A172 (cell line): ENCODE results near the gene CCNG2. TPM values are rescaled to one million over a fixed set of nuclear protein-coding genes. Genes with fewer than 3 reads are reported as not detected.
A peak's percentile ranks its signal among the peaks of the same experiment; 100 is the strongest.
"Not testable (repeated sequence)": the region's sequence is repeated elsewhere in the genome, so short reads cannot be mapped to it uniquely, and the experiment has no call there.

Source experiments
- DNase-seq: peaks from one replicate; pipeline ENCODE4 v3.0.0-alpha.2; 2015; ENCODE audit warnings: low spot score
- total RNA-seq: library from RNA; depleted of rRNA; stranded (reverse); fragments of >200 nt; shearing (Covaris generic); gene quantifications from 2 replicates; pipeline ENCODE4 v1.2.3, GENCODE V29; 2014; rRNA removed

CCNG2 gene, protein sequence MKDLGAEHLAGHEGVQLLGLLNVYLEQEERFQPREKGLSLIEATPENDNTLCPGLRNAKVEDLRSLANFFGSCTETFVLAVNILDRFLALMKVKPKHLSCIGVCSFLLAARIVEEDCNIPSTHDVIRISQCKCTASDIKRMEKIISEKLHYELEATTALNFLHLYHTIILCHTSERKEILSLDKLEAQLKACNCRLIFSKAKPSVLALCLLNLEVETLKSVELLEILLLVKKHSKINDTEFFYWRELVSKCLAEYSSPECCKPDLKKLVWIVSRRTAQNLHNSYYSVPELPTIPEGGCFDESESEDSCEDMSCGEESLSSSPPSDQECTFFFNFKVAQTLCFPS
- 5.2 and 7.3 TPM in 2 replicates for total RNA-seq

DNA sequence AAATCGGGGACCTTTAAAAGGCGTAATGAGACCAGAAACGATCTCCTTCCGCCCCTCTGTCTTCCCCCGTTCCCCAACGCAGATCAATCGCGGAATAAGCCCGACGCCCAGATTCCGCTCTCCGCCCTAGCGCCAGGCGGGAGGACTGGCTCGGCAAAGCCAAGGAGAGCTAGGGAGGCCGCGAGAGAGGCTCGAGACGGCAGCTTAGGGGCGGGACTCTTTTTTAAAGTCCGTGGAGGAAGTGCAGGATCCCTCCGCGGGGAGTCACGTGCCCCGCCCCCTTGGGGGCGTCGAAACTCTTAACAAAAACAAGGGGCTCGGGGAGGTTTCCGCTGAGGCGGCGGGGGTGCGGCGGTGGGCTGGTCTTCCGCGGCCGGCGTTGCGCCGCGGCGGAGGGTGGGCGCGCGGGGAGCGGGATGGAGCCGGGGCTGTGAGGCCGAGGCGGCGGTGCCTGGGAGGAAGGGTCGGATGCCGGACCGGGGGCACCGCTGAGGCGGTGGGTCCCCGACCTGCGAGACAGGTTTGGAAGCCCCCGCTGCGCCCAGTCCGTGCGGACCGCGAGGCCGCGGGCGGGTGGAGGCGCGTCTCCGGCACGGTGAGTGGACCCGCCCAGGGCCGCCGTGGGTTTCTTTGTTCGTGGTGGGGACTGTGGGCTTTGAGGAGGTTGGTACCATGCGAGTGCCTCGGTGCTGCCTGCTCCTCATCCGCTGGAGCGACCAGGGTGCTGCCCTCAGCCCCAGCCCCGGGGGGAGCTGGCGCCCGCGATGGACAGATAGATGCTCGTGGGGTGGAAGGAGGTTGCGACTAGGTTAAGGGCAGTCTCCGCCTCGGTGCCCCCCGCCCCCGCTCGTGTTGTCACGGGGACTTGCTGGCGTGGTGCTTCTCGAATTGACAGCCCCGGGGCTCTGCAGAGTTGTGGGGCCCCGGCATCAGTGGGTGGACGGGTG lies at the start of gene CCNG2:
TSS of gene CCNG2 (plus strand) at position 296 of the 947 bp plus-strand sequence. CDS start 1,326 bp downstream, outside the sequence.
- DNase-seq = peak; percentile 4

DNA sequence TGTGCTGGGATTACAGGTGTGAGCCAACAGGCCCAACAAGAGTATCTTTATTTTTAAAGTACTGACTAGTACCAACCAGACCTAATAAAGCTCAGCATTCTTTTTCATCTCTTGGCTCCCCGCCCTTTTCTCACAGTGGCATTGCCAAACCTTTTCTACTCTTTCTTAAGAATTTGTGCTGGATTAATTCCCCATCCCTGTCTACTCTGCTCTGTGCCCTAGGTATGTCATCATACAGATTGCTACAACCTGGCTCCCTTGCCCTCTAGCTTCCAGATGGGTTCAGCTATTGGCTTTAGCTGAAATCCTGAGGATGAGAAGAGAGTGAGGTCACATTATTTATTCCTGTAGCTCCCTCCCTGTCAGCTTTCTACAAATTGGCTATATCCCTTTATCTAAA lies 46.3 kb upstream of the CCNG2 start:
- no peak for DNase-seq

DNA sequence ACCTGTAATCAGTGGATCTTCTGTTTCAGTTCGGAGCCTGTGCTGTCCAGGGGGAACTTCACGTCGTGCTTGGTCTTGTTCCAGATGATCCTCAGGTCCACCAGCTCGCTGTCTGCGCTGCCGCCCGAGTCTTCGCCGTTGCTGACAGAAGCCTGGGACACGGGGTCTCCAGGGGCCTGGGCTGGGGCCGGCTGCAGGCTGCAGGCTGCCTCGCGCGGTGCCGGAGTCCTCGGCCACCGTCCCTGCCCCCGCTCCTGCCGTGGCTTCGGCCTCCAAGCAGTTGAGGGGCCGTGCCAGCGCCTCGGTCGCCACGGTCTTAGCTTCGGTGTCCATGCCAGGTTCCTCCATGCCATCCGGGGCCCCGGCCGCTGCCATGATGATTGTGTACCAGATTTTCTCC lies 43.9 kb upstream of the CCNG2 start:
- no peak for DNase-seq

DNA sequence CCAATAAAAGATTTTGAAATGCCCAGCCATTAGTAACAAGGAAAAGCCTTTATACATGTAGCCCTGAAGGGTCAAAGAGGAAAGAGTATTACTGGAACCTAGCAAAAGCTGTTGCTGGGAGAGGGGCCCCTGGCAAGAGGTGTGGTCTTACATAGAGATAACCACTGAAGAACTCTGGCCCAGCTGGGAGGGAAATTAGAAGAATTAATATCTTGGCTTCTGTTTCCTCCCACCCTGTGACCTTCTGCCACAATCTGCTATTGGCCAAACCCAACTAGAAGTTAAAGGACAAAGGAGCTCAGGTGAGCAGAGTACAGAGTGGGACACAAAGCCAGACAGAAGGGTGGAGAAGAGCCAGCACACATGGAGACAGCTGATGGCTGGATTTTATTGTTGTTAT lies 39.3 kb upstream of the CCNG2 start:
- no peak for DNase-seq

DNA sequence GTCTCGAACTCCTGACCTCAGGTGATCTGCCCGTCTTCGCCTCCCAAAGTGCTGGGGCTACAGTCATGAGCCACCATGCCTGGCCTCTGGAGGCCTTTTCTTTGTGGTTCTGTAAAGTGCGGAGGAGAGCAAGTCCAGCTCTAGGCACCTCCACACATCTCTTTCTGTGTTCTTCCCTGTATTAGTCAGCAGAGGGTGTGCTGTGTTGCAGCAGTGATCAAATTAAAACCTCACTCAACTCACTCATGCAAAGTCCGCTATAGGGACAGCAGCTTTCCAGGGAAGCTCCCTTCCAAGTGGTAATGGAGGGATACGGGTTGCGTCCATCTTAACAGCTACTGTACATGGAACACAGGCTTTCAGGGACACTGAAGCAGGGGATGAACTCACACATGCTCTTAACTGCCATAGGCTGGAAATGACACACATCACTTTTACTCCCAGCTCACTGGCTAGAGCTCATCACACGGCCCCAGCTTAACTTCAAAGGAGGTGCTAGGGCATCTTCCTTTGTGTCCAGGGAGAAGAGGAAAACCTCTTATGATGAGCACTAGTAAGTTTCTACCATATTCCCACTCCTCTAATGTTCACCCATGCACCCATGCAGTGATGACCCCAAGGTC lies 36.0 kb upstream of the CCNG2 start:
- DNase-seq = no peak

DNA sequence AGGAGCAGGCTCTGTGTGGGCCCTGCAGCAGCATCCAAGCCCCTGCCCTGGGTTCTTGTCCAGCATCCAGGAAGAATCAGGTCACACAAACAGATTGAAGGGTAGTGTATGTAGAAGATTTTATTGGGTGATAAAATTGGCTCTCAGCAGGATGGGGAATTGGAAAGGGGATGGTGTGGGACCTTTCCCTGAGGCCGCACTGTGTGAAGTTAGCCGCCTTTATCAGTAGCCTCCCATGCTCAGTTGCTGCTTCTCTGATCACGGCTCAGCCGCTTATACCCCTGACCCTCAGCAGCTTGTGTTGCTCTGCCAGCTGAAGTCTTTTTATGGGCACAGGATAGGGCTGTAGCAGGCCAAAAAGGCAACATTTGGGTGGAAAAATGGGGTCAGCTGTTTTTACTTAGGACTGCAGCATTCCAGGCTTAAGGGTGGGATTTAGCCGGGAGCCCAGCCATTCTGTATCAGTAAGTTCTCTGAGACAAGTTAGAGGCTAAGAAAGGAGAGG lies 35.2 kb upstream of the CCNG2 start:
- DNase-seq = no peak

DNA sequence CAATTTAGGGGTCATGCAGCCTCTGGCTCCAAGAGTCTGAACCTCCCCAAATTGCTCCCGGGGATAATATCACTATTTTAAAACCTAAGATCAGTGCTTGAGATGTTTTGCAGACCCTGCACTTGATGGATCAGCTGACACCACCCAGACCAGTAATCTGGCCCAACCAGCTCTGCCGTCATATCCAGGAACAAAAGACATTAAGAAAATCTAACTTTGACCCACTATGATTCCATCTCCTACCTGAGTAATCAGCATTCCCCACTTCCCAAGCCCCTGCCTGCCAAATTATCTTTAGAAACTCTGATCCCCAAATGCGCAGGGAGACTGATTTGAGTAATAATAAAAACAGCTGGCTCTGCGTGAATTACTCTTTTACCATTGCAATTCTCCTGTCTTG lies 34.4 kb upstream of the CCNG2 start:
- DNase-seq = no peak

DNA sequence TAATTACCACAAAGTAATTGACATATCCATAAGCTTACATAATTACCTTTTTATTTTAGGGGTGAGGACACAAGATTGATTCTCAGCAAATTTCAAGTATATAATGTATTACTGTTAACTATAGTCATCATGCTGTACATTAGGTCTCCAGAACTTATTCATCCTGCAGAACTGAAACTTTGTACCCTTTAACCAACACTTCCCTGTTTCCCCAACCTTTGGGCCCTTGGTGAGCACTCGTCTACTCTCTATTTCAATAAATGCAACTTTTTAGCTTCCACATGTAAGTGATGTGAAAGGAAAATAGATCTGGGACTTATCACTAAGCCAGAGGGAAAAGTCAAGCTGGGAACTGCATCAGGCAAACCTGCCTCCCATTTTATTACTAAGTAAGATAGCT lies 33.6 kb upstream of the CCNG2 start:
- no peak for DNase-seq

DNA sequence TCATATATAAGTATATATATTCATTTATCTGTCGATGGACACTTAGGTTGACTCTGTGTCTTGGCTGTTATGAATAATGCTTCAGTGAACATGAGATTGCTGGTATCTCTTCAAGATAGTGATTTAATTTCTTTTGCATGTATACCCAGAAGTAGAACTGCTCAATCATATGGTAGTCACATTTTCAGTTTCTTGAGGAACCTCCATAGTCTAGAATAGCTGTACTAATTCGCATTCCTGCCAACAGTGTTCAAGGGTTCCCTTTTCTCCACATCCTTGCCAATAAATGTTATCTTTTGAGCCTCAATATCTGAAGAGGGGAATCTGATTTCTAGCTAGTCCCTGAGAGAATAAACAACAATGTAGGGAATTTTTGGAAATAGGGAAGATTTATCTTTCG lies 32.4 kb upstream of the CCNG2 start:
- no peak for DNase-seq

DNA sequence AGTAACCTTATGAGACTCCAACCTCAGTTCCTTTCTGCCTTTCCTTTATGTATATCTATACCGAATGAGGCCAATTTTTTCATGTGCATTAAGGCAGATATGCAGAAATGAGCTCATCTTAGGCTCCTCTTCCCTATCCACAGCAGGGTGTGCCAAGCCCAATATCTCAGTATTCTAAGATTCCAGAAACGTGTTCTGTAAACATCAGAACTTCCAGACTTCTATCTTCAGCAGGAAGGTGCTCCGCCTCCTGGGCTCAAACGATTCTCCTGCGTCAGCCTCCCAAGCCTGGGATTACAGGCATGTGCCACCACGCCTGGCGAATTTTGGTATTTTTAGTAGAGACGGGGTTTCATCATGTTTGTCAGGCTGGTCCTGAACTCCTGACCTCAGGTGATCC lies 31.0 kb upstream of the CCNG2 start:
- no peak for DNase-seq

DNA sequence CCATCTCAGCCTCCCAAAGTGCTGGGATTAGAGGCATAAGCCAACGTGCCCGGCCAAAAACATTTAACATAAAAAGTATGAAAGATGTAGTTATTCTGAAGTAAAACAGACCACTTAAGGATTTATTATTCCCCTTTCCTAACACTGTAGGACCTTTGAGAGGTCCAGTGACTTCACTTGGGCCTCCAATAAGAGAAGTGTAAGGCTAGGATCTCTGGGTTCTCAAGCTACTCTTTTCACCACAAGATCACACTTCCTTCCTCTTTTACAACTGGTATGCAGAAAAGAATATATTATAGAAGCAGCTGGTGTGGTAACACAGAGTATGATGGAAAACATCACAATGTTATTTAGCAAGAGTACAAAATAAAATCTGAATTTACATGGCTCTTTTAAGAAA lies 30.2 kb upstream of the CCNG2 start:
- no peak for DNase-seq

DNA sequence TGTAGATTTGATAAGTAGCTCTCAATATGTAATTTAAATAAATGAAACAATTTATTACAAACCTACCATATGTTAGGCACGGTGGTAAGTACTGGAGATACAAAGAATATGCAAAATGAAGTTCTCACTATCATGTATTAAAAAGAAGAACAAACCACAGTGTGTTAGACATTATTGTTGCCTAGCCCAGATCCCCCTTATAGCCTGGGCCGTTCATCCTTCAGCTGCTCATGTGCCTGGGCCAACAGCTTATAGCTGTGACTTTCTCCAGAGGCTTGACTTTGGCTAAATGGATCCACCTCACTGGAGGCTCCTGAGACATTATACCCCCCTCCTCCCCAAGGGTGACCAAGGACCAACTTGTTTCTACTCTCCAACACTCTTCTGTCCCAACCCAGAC lies 29.8 kb upstream of the CCNG2 start:
- DNase-seq = no peak

DNA sequence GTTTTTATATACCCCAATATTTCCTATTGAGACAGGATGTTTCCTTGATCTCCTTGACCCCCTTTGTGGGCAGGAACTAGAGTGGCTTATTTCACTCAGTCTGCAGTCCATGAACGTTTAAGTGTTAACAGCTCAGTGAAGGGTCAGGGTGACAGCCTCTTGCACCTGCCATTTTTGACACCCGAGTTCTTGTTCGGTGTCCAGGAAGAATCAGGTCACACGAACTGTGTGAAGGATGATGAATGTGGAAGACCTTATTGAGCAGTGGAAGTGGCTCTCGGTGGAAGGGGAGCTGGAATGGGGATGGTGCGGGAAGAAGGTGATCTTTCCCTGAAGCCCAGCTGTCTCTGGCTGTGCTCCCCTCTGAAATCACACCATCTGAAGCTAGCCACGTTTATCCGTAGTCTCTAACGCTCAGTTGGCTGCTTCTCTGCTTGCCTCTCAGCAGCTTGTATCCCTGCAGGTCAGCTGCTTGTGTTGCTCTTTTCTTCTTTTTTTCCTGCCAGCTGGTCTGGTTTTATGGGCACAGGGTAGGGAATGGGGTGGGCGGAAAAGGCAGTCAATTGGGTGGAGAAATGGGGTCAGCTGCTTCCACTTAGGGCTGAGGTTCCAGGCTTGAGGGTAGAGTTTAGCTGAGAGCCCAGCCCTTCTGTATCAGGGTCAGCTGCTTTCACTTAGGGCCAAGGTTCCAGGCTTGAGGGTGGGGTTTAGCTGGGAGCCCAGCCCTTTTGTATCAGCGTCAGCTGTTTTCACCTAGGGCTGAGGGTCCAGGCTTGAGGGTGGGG lies 29.0 kb upstream of the CCNG2 start:
- no peak for DNase-seq

DNA sequence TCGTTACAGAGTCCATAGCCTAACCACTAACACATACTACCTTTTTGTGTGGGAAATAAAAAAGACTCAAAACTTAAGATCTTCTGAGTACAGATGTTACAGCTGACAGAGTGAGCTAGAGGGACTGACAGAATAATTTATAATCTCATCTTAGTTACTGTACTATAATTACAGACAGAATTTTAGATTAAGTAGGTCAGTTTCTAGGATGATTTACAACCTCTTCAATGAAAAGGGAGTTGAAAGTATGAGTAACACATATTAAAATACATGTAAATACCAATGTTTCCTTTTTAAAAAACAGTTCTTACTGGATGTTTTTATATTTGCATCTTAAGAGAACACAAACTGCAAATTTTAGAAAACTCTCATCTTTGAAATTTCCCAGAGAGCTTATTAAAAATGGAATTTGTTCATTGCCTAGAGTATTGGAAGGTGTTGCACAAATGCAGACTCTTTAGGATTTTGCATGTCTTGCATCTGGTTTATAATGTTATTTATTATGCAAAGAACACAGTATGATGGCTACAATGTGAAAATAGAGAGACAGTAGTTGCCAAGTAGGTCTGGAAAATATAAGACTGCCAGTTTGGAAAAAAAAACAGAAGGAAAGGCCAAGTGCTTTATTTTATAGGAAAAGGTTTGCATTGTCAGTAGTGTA lies 24.2 kb upstream of the CCNG2 start:
- no peak for DNase-seq

DNA sequence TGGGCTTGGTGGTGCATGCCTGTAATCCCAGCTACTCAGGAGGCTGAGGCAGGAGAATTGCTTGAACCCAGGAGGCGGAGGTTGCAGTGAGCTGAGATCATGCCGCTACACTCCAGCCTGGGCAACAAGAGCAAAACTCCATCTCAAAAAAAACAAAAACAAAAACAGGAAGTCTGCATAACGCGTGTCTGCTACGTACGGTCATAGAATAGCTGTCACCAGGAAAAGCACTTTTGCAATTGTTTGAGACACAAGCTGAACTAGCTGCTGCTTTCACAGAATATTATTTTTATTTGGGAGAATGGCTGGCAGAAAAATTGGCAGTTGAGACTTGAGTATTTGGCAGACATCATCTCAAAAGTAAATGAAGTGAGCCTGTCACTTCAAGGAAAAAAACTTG lies 19.6 kb upstream of the CCNG2 start:
- not testable (repeated sequence) for DNase-seq

DNA sequence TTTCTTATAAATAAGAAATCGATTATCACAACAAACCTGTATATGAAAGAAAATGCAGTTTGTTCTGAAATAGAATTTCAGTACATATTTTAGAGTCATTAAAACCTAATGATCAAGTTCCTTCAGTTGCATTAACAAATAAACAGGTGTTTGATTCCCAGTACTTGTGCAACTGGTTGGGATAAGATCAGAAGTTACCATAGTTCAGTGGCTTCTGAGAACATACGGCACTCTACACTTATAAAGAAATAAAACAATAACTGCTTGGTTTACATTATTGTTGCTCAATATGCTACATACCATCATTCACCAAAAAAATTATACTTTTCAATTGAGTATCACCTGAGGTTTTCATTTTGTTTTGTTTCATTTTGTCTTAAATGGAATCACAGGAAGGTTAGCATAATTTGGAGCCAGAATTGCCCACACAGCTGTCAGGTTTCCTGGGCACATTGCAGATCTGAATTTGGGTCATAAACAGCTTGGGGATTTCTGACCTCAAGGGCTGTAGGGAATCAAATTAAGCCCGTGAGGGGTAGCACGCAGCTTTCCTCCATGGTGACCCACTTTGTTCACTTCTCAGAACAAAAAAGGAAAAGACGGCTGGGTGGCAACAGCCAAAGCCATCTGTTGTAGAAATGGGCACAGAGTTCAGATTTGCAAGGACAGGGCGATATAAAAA lies 14.9 kb upstream of the CCNG2 start:
- DNase-seq = no peak

DNA sequence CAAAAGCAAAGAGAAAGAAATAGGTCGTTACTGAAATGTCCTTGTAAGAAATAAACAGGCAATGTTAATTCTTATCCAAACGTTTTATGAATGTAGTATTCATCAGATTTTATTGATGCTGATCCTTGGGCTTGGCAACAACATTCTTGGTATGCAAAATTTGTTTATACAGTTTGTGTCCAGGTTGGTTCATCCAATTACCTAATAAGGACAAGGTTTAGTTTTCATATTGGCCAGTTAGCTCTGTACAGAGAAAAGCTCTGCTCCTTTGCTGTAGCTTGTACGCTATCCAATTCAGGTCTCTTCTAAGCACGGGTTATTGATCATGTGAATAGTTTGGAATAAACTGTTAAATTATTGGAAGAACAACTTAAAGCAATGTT lies 14.4 kb upstream of the CCNG2 start:
- DNase-seq = no peak

DNA sequence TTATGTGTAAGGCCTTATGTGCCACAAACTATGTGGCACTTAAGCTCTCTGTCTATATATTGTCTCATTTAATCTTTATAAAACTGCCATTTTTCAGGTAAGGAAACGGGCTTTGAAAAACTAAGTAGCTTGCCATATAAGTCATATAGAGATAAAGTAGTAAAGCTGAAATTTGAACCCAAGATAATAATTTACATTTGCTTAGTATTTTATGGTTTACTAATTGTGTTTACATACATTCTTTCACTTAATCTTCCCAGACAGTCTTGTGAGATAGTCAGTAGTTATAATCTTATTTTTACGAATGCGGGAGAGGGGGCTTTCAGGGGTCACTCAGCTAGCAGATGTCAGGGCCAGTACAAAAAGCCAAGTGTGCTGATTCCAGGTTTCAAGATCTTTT lies 13.9 kb upstream of the CCNG2 start:
- no peak for DNase-seq

DNA sequence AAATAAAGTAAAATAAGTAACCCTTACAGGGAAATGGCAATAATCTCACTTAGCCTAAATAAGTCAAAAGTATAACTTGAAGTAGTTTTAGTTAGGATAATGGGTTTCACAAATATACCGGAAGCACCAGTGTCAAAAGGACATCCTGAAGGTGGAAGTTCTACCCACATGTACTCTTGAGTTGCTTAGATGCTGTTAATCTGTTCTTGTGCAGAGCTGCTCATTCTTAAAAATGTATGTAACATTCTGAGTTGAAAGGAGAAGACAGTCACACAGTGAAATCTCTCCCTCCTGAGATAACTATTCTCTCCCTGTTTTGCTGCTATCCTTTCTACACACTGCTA lies 11.2 kb upstream of the CCNG2 start:
- no peak for DNase-seq
